IPS DF 6.9 (cell line): ENCODE data around the gene LNX1.

ENCODE experiments used
- DNase-seq: peaks from one replicate; pipeline ENCODE4 v3.0.0-alpha.2; 2013; ENCODE audit warnings: low read depth, low spot score
- H3K27ac ChIP-seq: one replicate; pipeline ENCODE4 v1.5.1; 2013; ENCODE audit warnings: low read length, control low read depth
- H3K27me3 ChIP-seq: 2 replicates; pipeline ENCODE4 v1.6.1; 2013; ENCODE audit warnings: mild to moderate bottlenecking, low read length; ENCODE audit not compliant: control insufficient read depth, insufficient read depth
- H3K36me3 ChIP-seq: 2 replicates; pipeline ENCODE4 v1.6.1; 2013; ENCODE audit warnings: low read length; ENCODE audit not compliant: control insufficient read depth, insufficient read depth
- H3K4me1 ChIP-seq: 2 replicates; pipeline ENCODE4 v1.6.1; 2013; ENCODE audit warnings: low read length; ENCODE audit not compliant: control insufficient read depth, insufficient read depth
- H3K4me3 ChIP-seq: 2 replicates; pipeline ENCODE4 v1.5.1; 2013; ENCODE audit warnings: mild to moderate bottlenecking, low read length
- H3K9me3 ChIP-seq: 2 replicates; pipeline ENCODE4 v1.6.1; 2013; ENCODE audit warnings: low read length, inconsistent platforms; ENCODE audit not compliant: control insufficient read depth, insufficient read depth
- WGBS: extraction: QIAGEN DNeasy Blood & Tissue Kit; methylation state at CpG from one replicate; pipeline ENCODE4 v1.1.7; 2013; ENCODE audit warnings: mixed read lengths, missing lambda C conversion rate; ENCODE audit not compliant: insufficient read length, insufficient coverage; 5-methylcytosine and 5-hydroxymethylcytosine counted together

LNX1 gene

GRCh38 chr4:53591372-53591892 lies at the start of gene LNX1:
TSS of gene LNX1 (minus strand) at chr4:53591486. CDS start at chr4:53574002, 17,484 bp downstream.
- no peak within 1 kb of the TSS for H3K27ac ChIP-seq
- WGBS = no CpG with 5 or more reads among the region's 13 CpGs
- no peaks in the 10 kb centered on the region for H3K36me3 ChIP-seq
- DNase-seq = peak; percentile 70
- no peaks in the 10 kb centered on the region for H3K27me3 ChIP-seq
- H3K4me3 ChIP-seq = peak within 1 kb of the TSS; percentile 32; the same call in 1 of the 2 replicates
- peaks cover 4% of the 10 kb centered on the region; the same call in 1 of the 2 replicates for H3K4me1 ChIP-seq
- no peaks in the 10 kb centered on the region for H3K9me3 ChIP-seq

- Histone ChIP-seq H3K27ac (no peak overlapping the region), H3K4me1 (no peaks in the 10 kb centered on the region), H3K36me3 (no peaks in the 10 kb centered on the region), H3K27me3 (no peaks in the 10 kb centered on the region), H3K4me3 (no peak overlapping the region), H3K9me3 (no peaks in the 10 kb centered on the region)
- DNase-seq = no peak
- no CpG with 5 or more reads among the region's 10 CpGs for WGBS
These were observed 49.5 kb upstream of the LNX1 start for GRCh38 chr4:53640576-53641453.

DNA sequence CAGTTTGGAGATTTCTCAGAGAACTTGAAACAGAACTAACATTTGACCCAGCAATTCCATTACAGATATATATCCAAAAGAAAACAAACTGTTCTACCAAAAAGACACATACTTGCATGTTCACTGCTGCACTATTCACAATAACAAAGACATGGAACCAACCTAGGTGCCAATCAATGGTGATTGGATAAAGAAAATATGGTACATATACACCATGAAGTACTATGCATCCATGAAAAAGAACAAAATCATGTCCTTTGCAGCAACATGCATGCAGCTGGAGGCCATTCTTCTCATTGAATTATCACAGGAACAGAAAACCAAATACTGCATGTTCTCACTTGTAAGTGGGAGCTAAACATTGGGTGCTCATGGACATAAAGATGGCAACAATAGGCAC lies 47.6 kb upstream of the LNX1 start:
- H3K4me3 ChIP-seq = no peak overlapping the region
- H3K36me3 ChIP-seq = no peaks in the 10 kb centered on the region
- no peaks in the 10 kb centered on the region for H3K27me3 ChIP-seq
- no peak overlapping the region for H3K27ac ChIP-seq
- no peak for DNase-seq
- no peaks in the 10 kb centered on the region for H3K9me3 ChIP-seq
- no peaks in the 10 kb centered on the region for H3K4me1 ChIP-seq

DNA sequence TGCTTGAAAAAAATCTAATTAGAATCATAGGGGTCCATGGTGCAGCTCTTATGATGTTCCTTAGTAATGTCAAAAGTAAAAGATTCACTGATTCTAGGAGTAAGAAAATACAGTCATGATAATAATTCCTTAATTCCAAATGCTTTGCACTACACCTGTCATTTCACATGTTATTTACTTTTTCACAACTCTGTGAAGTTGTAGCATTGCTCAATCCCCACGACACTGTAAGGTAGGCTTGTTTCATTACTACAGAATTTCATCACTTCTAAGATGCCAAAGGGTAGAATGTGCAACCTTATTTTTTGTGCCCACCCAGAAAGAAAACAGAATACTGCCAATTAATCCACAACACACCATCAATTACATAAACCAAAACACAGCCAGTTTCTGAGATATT lies 46.1 kb upstream of the LNX1 start:
- no peaks in the 10 kb centered on the region for H3K36me3 ChIP-seq
- H3K27me3 ChIP-seq = no peaks in the 10 kb centered on the region
- H3K27ac ChIP-seq = no peak overlapping the region
- no CpG with 5 or more reads among the region's 1 CpG for WGBS
- H3K4me1 ChIP-seq = no peaks in the 10 kb centered on the region
- no peaks in the 10 kb centered on the region for H3K9me3 ChIP-seq
- no peak for DNase-seq
- no peak overlapping the region for H3K4me3 ChIP-seq

GRCh38 chr4:53635697-53636483 lies 44.6 kb upstream of the LNX1 start:
- H3K9me3 ChIP-seq = no peaks in the 10 kb centered on the region
- H3K4me1 ChIP-seq = no peaks in the 10 kb centered on the region
- no peak overlapping the region for H3K4me3 ChIP-seq
- no peak overlapping the region for H3K27ac ChIP-seq
- no peak for DNase-seq
- no peaks in the 10 kb centered on the region for H3K36me3 ChIP-seq
- WGBS = no CpG with 5 or more reads among the region's 5 CpGs
- H3K27me3 ChIP-seq = no peaks in the 10 kb centered on the region

DNA sequence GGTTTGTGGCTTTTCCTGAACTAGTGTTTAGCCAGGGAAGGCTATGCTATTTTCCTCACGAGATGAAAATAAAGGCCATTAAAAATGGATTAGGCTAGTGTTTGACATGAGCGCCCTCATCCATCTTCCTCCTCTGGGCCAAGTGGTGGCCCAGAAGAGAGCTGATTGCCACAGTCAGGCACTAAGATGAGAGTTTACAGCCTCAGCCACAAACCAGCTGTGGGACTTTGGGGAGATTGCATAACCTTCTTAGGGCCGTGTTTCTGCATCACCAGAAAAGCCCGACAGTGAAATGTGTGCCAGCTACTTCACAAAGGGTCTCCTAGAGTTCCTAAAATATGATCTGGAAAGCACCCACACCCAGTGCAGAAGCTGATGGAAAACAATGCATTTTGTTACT lies 42.3 kb upstream of the LNX1 start:
- no CpG with 5 or more reads among the region's 4 CpGs for WGBS
- Histone ChIP-seq H3K27ac (no peak overlapping the region), H3K4me1 (no peaks in the 10 kb centered on the region), H3K9me3 (no peaks in the 10 kb centered on the region), H3K27me3 (no peaks in the 10 kb centered on the region), H3K36me3 (no peaks in the 10 kb centered on the region), H3K4me3 (no peak overlapping the region)
- no peak for DNase-seq

DNA sequence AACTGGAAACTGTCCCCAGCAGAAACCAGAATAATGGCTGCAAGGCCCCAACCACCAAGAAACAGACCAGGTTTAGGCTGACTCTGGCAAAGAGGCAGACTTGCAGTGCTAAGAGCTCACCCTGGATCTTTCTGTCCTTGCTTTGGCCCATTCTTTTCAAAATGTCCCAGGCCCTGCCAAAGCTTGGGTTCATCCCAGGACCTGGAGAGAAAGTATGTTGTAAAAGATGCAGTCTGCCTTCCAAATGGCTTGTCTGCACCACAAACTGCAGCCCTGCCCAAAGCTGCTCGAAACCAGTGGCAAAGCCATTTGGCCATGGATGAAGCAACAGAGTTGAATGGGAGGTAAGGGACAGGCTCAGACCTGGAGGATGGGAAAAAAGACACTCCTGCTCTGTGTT lies 38.0 kb upstream of the LNX1 start:
- Histone ChIP-seq H3K36me3 (no peaks in the 10 kb centered on the region), H3K27me3 (no peaks in the 10 kb centered on the region), H3K4me1 (0 out of 2 replicates have a peak, but pooled peaks cover 2% of the 10 kb centered on the region), H3K9me3 (no peaks in the 10 kb centered on the region), H3K4me3 (no peak overlapping the region), H3K27ac (no peak overlapping the region)
- no CpG with 5 or more reads among the region's 1 CpG for WGBS
- DNase-seq = no peak

- no peak overlapping the region for H3K4me3 ChIP-seq
- no peak for DNase-seq
- H3K27me3 ChIP-seq = no peaks in the 10 kb centered on the region
- H3K4me1 ChIP-seq = 0 out of 2 replicates have a peak, but pooled peaks cover 2% of the 10 kb centered on the region
- no peaks in the 10 kb centered on the region for H3K9me3 ChIP-seq
- no peaks in the 10 kb centered on the region for H3K36me3 ChIP-seq
- WGBS = no CpG with 5 or more reads among the region's 1 CpG
- no peak overlapping the region for H3K27ac ChIP-seq
These were observed 35.2 kb upstream of the LNX1 start for GRCh38 chr4:53626491-53626890.

DNA sequence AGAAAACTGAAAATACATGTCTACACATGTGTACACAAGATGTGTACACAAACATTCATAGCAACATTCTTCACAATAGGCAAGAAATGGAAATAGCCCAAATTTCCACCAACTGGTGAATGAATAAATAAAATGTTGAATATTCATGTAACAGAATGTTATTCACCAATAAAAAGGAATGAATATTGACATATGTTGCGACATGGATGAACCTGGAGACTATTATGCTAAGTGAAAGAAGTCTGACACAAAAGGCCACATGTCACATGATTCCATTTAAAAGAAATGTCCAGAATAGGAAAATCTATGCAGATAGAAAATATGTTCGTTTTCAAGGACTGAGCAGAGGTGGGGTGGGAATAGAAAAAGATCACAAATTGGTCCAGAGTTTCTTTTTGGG lies 34.6 kb upstream of the LNX1 start:
- H3K36me3 ChIP-seq = no peaks in the 10 kb centered on the region
- H3K4me1 ChIP-seq = 0 out of 2 replicates have a peak, but pooled peaks cover 3% of the 10 kb centered on the region
- WGBS = no CpG with 5 or more reads among the region's 2 CpGs
- H3K27ac ChIP-seq = no peak overlapping the region
- no peak for DNase-seq
- H3K4me3 ChIP-seq = no peak overlapping the region
- H3K27me3 ChIP-seq = no peaks in the 10 kb centered on the region
- no peaks in the 10 kb centered on the region for H3K9me3 ChIP-seq

GRCh38 chr4:53622739-53623151 lies 31.5 kb upstream of the LNX1 start:
- no peaks in the 10 kb centered on the region for H3K9me3 ChIP-seq
- no peaks in the 10 kb centered on the region for H3K36me3 ChIP-seq
- H3K27ac ChIP-seq = no peak overlapping the region
- 0 out of 2 replicates have a peak, but pooled peaks cover 3% of the 10 kb centered on the region for H3K4me1 ChIP-seq
- no CpG with 5 or more reads among the region's 1 CpG for WGBS
- no peak overlapping the region for H3K4me3 ChIP-seq
- no peaks in the 10 kb centered on the region for H3K27me3 ChIP-seq
- DNase-seq = no peak
